HEK293T (cell line): ENCODE data around the gene M1AP.

Source experiments
- ARNT ChIP-seq: fragments of 450-650 bp; IDR thresholded peaks from 2 replicates; pipeline ENCODE4 v1.6.1; 2017; ENCODE audit warnings: mild to moderate bottlenecking
- BHLHE40 ChIP-seq: fragments of 450-650 bp; IDR thresholded peaks from 2 replicates; pipeline ENCODE4 v1.6.1; 2016; ENCODE audit warnings: mild to moderate bottlenecking, moderate library complexity, borderline replicate concordance
- ELF4 ChIP-seq: fragments of 450-650 bp; IDR thresholded peaks from 2 replicates; pipeline ENCODE4 v1.6.1; 2017; ENCODE audit warnings: antibody characterized with exemption

- TF ChIP-seq ARNT, result no peak
- no peak for TF ChIP-seq ELF4
- no peak for TF ChIP-seq BHLHE40
These were observed 72.8 kb downstream of the M1AP start for GRCh38 chr2:74575320-74575719.
